Mucosa of stomach (tissue), 1 donor: Measurements from ENCODE around the gene TMEM253.

Experiments
- H3K27me3 ChIP-seq: one replicate; pipeline ENCODE4 v1.7.0; 2013; ENCODE audit warnings: mild to moderate bottlenecking, low read length; ENCODE audit not compliant: control insufficient read depth, insufficient read depth
- H3K36me3 ChIP-seq: one replicate; pipeline ENCODE4 v1.7.0; 2013; ENCODE audit warnings: low read length; ENCODE audit not compliant: control insufficient read depth, insufficient read depth
- H3K4me1 ChIP-seq: one replicate; pipeline ENCODE4 v1.7.0; 2013; ENCODE audit warnings: mild to moderate bottlenecking, low read length; ENCODE audit not compliant: control insufficient read depth, insufficient read depth
- H3K4me3 ChIP-seq: one replicate; pipeline ENCODE4 v1.7.0; 2013; ENCODE audit warnings: low read length
- H3K9ac ChIP-seq: one replicate; pipeline ENCODE4 v1.7.0; 2013; ENCODE audit warnings: mild to moderate bottlenecking, low read length, moderate library complexity
- H3K9me3 ChIP-seq: one replicate; pipeline ENCODE4 v1.7.0; 2013; ENCODE audit warnings: mild to moderate bottlenecking, low read length, moderate library complexity; ENCODE audit not compliant: control insufficient read depth
- donor health status: Pancreatic carcinoma.

TMEM253 gene

GRCh38 chr14:21120686-21121085 lies 19.8 kb downstream of the TMEM253 start:
- Histone ChIP-seq H3K4me1 (no peaks in the 10 kb centered on the region), H3K9me3 (no peaks in the 10 kb centered on the region), H3K9ac (no peak overlapping the region), H3K27me3 (no peaks in the 10 kb centered on the region), H3K4me3 (no peak overlapping the region), H3K36me3 (no peaks in the 10 kb centered on the region)

GRCh38 chr14:21121122-21121521 lies 20.3 kb downstream of the TMEM253 start:
- Histone ChIP-seq H3K27me3 (no peaks in the 10 kb centered on the region), H3K9me3 (no peaks in the 10 kb centered on the region), H3K4me1 (no peaks in the 10 kb centered on the region), H3K4me3 (no peak overlapping the region), H3K9ac (no peak overlapping the region), H3K36me3 (no peaks in the 10 kb centered on the region)

- H3K4me1 ChIP-seq: no peaks in the 10 kb centered on the region
- H3K9me3 ChIP-seq: no peaks in the 10 kb centered on the region
- H3K36me3 ChIP-seq: no peaks in the 10 kb centered on the region
- H3K9ac ChIP-seq: no peak overlapping the region
- H3K27me3 ChIP-seq: no peaks in the 10 kb centered on the region
- H3K4me3 ChIP-seq: no peak overlapping the region
Measured at GRCh38 chr14:21123429-21123828, 22.6 kb downstream of the TMEM253 start.

GRCh38 chr14:21133901-21134300 lies 33.0 kb downstream of the TMEM253 start:
- no peaks in the 10 kb centered on the region for H3K4me1 ChIP-seq
- H3K9ac ChIP-seq: no peak overlapping the region
- no peak overlapping the region for H3K4me3 ChIP-seq
- no peaks in the 10 kb centered on the region for H3K9me3 ChIP-seq
- H3K36me3 ChIP-seq: no peaks in the 10 kb centered on the region
- H3K27me3 ChIP-seq: no peaks in the 10 kb centered on the region

GRCh38 chr14:21136024-21136423 lies 35.2 kb downstream of the TMEM253 start:
- no peak overlapping the region for H3K4me3 ChIP-seq
- no peaks in the 10 kb centered on the region for H3K36me3 ChIP-seq
- no peaks in the 10 kb centered on the region for H3K9me3 ChIP-seq
- no peaks in the 10 kb centered on the region for H3K4me1 ChIP-seq
- no peaks in the 10 kb centered on the region for H3K27me3 ChIP-seq
- no peak overlapping the region for H3K9ac ChIP-seq

GRCh38 chr14:21142357-21142756 lies 41.5 kb downstream of the TMEM253 start:
- H3K9ac ChIP-seq: no peak overlapping the region
- no peak overlapping the region for H3K4me3 ChIP-seq
- H3K27me3 ChIP-seq: no peaks in the 10 kb centered on the region
- H3K36me3 ChIP-seq: no peaks in the 10 kb centered on the region
- no peaks in the 10 kb centered on the region for H3K4me1 ChIP-seq
- H3K9me3 ChIP-seq: no peaks in the 10 kb centered on the region

- H3K9ac ChIP-seq: no peak overlapping the region
- no peaks in the 10 kb centered on the region for H3K27me3 ChIP-seq
- no peaks in the 10 kb centered on the region for H3K36me3 ChIP-seq
- H3K9me3 ChIP-seq: no peaks in the 10 kb centered on the region
- H3K4me1 ChIP-seq: no peaks in the 10 kb centered on the region
- H3K4me3 ChIP-seq: no peak overlapping the region
Measured at GRCh38 chr14:21145437-21145836, 44.6 kb downstream of the TMEM253 start.

GRCh38 chr14:21149641-21150367 lies 48.9 kb downstream of the TMEM253 start:
- Histone ChIP-seq H3K36me3 (no peaks in the 10 kb centered on the region), H3K9me3 (no peaks in the 10 kb centered on the region), H3K4me3 (no peak overlapping the region), H3K9ac (no peak overlapping the region), H3K4me1 (no peaks in the 10 kb centered on the region), H3K27me3 (no peaks in the 10 kb centered on the region)
